ENCODE data around the gene CIT. TPM values are rescaled to one million over a fixed set of nuclear protein-coding genes. Genes with fewer than 3 reads are reported as not detected.
"Not testable (repeated sequence)": the region's sequence is repeated elsewhere in the genome, so short reads cannot be mapped to it uniquely, and the experiment has no call there.

Gene CIT
- total RNA-seq, 1 experiment from 2014 or later, result 20.9 TPM

DNA sequence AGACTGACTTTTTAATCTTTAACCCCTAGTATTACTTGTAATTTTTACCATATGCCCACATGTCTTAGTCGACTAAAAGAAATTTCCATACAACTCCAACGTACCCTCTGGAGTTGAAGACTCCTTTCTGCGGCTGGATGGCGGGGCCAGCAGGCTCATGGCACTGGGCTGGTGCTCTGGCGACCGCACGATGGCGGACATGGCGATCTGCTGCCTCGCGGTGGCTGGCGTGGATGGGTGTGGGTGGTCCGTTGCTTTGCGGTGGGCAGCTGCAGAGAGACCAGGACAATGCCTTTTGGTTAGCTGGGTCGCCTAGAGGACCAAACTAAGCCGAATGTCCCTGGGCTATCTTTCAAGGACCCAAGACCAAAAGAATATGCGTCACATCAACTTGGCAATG, 159.0 kb downstream of the CIT start:
- in situ Hi-C loops (cut with HindIII; ENCODE audit: low pct_unique_long_range_greater_than_20kb, low sequenced_read_pairs), result no loop called here
- no peak for DNase-seq (ENCODE audit: low read depth)

DNA sequence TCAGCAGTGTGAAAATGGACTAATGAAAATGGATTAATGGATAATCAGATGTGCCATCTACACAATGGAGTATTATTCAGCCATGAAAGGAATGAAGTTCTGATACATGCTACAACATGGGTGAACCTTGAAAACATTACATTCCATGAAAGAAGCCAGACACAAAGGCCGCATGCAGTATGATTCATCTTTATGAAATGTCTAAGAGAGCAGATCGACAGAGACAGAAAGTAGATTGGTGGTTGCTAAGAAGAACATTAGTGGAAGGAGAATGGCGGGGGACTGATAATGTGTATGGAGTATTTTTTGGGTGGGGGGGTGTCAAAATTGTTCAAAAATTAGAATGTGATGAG, 161.9 kb downstream of the CIT start:
- DNase-seq (ENCODE audit: low read depth), result no peak
- in situ Hi-C loops (cut with HindIII; ENCODE audit: low pct_unique_long_range_greater_than_20kb, low sequenced_read_pairs), result no loop called here

DNA sequence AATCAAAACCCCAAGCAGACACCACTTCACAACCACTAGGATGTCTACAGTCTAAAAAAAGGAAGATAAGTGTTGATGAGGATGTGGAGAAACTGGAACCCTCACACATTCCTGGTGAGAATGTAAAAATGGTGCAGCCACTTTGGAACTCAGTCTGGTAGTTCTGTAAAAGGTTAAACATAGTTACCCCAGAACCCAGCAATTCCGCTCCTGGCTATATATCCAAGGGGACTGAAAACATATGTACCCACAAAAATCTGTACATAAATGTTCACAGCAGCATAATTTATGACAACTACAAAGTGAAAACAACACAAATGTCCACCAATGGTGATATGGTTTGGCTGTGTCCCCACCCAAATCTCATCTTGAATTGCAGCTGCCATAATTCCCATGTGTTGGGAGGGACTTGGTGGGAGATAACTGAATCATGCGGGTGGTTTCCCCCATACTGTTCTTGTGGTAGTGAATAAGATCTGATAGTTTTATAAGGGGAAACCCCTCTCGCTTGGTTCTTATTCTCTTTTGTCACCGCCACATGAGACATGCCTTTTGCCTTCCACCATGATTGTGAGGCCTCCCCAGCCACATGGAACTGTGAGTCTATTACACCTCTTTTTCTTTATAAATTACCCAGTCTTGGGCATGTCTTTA, 162.4 kb downstream of the CIT start:
- in situ Hi-C loops (cut with HindIII; ENCODE audit: low pct_unique_long_range_greater_than_20kb, low sequenced_read_pairs), result no loop called here
- DNase-seq (ENCODE audit: low read depth), result no peak

DNA sequence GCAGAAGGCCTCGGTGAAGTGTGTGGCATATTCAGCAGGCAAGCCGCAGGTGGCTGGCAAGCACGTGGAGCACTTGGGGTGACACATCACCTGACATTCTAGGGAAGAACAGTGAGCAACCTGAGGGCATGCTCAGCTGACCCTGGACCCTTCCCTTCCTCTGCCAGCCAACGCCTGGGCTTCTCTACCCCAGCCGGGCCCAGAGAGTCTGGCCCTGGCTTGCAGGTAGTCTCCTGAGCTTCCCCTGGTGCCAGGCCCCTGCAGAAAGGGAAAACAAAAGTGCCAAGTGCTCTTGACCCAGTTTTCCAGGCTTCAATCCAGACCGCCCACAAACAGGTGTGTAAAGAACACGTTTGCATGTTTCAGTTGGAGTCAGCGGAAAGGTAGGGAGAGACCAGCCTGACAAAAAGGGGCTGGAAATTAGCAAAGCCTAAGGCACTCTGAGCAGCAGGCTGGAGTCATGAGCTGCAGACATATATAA, 163.5 kb downstream of the CIT start:
- in situ Hi-C loops (cut with HindIII; ENCODE audit: low pct_unique_long_range_greater_than_20kb, low sequenced_read_pairs), result no loop called here

DNA sequence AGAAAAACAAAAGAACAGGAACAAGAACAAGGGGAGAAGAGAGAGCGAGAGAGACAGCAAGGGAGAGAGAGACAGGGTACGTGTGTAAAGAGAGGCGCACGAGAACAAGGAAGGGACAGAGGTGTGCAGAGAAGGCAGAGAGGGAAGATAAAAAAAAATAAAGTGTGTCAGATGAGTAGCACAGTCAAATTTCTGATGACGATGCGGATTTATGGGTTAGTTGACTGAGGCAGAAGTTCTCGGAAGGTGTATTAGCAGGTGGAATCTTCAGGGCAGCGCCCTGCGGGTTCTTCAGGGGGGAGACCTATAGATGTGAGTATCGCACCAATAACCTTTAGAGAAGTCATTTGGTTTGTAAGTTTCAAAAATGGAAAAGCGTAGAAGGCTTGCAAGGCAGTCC, 164.4 kb downstream of the CIT start:
- in situ Hi-C loops (cut with HindIII; ENCODE audit: low pct_unique_long_range_greater_than_20kb, low sequenced_read_pairs), result no loop called here
- DNase-seq (ENCODE audit: low read depth), result no peak

More for the DNA sequence above, 163.5 kb downstream of the CIT start:
- no peak for DNase-seq (ENCODE audit: low read depth)

DNA sequence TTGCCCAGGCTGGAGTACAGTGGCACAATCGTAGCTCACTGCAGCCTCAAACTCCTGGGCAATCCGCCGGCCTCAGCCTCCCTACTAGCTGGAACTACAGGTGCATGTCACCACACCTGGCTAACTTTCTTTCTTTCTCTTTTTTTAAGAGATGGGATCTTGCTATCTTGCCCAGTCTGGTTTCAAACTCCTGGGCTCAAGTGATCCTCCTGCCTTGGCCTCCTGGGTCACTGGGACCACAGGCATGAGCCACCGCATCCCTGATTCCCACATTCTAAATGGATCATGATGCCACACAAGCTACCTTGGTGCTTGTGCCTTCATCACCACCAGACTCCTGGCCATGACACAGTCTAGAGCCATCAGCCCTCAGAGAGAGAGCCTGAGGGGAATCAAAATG, 165.4 kb downstream of the CIT start:
- in situ Hi-C loops (cut with HindIII; ENCODE audit: low pct_unique_long_range_greater_than_20kb, low sequenced_read_pairs), result no loop called here
- no peak for DNase-seq (ENCODE audit: low read depth)

DNA sequence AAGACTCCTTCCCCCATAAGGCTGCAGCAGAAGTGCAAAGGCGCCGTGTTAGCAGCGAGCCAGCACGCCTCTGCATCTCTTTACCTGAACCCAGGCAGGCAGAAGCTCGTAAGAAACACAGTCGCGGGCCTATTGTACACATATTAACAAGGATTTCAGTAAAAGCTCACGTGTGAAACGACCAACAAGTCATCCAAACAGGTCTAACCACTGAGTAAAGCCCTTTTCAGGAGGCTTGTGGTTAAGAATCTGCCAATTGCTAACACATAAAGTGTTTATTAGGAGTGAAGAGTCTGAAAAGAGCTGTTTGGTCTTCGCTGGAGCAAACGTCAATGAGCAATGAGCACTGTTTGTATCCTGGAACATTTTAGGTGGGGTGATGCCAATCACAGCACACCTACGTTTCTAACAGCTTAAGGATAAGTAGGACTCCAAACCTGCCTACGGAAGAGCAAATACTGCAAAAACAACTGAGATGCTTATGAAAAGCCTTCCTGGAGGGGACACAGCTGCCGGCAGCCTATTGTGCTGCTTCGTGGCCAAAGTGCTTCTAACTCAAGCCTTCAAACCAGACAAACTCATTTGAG, 166.1 kb downstream of the CIT start:
- in situ Hi-C loops (cut with HindIII; ENCODE audit: low pct_unique_long_range_greater_than_20kb, low sequenced_read_pairs), result no loop called here
- DNase-seq (ENCODE audit: low read depth), result no peak

DNA sequence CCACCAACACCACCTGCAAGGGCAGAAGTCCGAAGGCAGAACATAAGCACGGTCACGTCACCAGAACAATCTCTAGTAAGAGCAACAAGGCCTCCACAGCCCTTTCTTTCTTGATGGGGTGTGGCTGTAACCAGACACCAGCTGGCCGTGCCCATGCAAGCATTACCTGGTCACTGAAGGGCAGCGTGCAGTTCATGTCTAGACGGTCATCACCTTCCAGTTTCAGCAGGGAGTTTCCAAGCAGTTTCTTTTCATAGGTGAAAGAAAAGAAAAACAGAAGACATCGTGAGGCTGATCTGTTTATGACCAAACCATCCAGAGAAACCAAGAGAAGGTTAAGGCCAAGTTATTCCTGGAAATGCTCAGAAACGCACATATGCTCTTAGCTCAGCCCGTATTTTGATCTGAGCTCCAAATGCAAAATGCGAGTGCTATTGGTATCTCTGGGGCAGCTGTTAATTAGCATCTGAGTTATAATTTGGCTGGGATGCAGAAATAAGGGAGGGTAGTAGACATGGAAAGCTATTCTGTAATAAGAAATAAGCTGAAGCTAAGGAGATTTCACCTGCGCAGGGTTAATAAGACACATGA, 166.7 kb downstream of the CIT start:
- peak; percentile 95 for DNase-seq (ENCODE audit: low read depth)
- in situ Hi-C loops (cut with HindIII; ENCODE audit: low pct_unique_long_range_greater_than_20kb, low sequenced_read_pairs), result no loop called here

DNA sequence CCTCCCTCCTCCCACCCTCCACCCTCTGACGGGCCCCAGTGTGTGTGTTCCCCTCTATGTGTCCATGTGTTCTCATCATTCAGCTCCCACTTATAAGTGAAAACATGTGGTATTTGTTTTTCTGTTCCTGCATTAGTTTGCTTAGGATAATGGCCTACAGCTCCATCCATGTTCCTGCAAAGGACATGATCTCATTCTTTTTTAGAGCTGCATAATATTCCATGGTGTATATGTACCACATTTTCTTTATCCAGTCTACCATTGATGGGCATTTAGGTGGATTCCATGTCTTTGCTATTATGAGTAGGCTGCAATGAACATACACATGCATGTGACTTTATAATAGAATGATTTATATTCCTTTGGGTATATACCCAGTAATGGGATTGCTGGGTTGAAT, 170.7 kb downstream of the CIT start:
- DNase-seq (ENCODE audit: low read depth); in situ Hi-C loops (cut with HindIII; ENCODE audit: low pct_unique_long_range_greater_than_20kb, low sequenced_read_pairs): not testable (repeated sequence)

DNA sequence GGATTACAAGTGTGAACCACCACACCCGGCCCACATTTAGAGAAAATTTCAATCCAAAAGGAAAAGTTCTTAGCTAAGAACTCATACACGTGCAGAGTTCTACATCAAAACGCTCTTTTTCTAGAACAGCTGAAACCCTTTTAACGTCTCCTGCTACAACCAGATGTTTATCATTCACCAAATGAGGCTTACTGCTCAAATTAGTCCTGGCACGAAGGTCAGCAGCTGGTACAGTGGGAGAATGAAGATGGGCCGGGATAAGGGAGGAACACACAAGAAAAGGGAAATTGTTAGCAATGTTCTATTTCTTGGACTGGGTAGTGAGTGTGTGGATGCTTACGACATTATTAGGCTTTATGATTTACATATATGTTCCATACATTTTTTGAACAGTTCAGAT, 171.9 kb downstream of the CIT start:
- DNase-seq (ENCODE audit: low read depth), result no peak
- in situ Hi-C loops (cut with HindIII; ENCODE audit: low pct_unique_long_range_greater_than_20kb, low sequenced_read_pairs), result no loop called here

DNA sequence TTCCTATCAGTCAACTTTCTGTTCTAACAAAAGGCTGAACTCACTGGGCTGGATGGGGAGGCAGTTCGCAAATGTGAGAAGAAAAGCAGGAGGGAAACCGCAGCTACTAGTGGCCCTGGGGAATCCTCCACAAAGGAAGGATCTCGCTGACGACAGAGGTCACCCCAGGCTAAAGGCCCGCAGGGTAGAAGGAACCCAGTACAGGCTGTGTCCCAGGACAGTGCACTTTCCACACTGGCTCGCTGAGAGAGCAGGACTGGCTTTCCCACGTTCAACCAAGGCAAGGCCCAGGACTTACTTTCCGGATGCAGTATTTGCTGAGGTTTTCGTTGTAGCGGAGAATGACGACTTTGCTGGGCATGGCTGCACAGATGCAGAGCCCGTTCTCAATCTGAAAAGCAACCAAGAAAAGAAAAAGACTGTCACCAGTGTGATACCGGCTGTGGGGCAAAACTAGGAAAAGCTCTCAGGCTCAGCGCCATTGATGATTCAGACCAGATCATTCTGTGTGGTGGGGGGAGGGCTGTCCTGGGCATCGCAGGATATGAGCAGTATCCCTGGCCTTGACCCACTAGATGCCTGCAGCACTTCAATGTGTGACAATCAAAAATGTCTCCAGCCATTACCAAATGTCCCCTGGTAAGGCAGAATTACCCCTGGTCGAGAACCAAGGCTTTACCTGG, 172.9 kb downstream of the CIT start:
- no peak for DNase-seq (ENCODE audit: low read depth)
- in situ Hi-C loops (cut with HindIII; ENCODE audit: low pct_unique_long_range_greater_than_20kb, low sequenced_read_pairs), result no loop called here

DNA sequence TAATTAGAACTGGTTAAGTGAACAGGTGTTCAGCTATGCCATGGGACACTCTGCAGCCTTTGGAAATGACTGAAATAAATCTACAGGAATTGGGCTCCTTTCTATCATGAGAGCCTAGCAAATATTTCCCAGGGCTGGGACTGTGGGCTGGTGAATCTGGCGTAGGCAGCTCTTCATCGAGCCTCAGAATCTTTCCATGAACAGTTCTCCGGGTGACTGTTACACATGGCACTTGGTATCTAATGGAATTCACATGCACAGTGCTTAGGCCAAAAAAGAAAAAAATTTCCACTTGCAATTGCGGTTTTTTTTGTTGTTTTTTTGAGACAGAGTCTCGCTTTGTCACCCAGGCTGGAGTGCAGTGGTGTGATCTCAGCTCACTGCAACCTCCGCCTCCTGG, 177.0 kb downstream of the CIT start:
- in situ Hi-C loops (cut with HindIII; ENCODE audit: low pct_unique_long_range_greater_than_20kb, low sequenced_read_pairs), result no loop called here
- peak; percentile 69 for DNase-seq (ENCODE audit: low read depth)

DNA sequence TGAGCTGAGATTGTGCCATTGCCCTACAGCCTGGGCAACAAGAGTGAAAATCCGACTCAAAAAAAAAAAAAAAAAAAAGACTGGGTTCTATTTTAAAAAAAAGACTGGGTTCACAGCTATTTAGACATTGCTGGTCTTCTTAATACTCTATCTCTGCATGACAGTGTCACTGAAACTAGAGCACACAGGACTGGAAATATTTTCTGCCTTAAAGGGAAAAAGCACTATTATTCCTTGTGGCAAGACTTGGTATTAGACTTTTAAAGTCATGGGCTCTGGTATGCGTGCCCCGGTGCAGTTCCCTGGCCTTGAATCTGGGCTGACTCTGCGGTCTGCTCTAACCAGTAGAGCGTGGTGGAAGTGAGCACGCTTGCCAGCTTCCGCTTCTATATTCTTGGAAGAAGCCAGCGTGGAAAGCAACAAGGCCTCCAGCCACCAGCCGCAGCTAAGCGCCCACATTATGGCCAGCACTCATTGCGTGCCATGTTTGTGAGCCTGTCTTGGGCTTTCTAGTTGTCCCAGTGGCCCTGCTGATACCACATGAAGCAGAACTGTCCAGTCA, 177.8 kb downstream of the CIT start:
- DNase-seq (ENCODE audit: low read depth), result peak; percentile 84
- in situ Hi-C loops (cut with HindIII; ENCODE audit: low pct_unique_long_range_greater_than_20kb, low sequenced_read_pairs), result no loop called here

DNA sequence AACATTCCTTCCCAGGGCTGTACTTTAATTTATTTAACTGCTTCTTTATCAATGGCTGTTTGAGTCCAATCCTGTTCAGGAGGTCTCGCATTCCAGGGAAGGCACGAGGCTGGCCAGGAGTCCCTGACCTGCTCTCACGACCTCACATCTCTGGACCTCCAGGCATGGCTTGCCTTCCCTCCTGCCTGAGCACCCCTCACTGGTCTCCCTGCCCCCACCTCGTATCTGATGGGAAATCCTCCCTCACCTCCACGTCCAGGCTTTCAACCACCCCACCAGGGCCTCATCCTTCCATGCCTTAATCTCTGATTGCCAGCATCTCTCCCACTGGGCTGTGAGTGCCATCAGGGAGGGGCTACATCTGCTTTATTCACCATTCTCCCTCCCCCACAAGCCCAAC, 180.2 kb downstream of the CIT start:
- in situ Hi-C loops (cut with HindIII; ENCODE audit: low pct_unique_long_range_greater_than_20kb, low sequenced_read_pairs), result no loop called here
- no peak for DNase-seq (ENCODE audit: low read depth)

DNA sequence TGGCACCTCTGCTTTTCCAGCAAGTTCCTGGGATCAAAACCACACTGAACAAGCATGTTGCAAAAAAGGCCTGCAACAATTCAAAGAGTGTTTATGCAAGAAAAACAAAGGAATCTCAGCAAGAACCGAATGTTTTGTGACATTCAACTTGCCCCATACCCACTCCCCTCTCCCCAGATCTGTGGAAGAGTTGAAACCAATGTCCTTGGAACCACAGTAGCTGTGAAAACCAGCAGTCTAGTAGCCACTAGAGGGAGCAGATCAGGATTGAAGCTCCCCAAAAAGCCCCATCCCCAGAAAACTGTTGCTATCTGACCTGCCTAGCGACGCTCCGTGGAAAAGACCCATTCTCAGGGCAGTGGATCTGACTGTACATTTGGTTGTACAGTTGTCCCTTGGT, 182.1 kb downstream of the CIT start:
- no peak for DNase-seq (ENCODE audit: low read depth)
- in situ Hi-C loops (cut with HindIII; ENCODE audit: low pct_unique_long_range_greater_than_20kb, low sequenced_read_pairs), result no loop called here

DNA sequence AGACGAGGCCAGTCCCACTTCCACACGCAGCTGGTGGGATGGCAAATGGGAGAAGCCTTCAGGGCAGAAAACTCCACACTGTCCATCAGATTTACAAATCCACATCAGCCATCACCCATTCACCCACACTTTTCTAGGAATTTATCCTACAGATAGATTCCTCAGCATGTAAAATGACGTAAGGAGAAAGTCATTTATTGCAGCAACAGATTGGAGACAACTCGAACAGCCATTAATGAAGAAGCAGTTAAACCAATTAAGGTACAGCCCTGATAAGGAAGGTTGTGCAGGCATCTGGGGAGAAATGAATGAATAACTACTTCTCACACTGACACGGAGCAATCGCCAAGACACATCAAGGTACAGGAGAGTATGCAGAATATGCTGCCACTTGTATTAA, 183.0 kb downstream of the CIT start:
- in situ Hi-C loops (cut with HindIII; ENCODE audit: low pct_unique_long_range_greater_than_20kb, low sequenced_read_pairs), result no loop called here
- no peak for DNase-seq (ENCODE audit: low read depth)

DNA sequence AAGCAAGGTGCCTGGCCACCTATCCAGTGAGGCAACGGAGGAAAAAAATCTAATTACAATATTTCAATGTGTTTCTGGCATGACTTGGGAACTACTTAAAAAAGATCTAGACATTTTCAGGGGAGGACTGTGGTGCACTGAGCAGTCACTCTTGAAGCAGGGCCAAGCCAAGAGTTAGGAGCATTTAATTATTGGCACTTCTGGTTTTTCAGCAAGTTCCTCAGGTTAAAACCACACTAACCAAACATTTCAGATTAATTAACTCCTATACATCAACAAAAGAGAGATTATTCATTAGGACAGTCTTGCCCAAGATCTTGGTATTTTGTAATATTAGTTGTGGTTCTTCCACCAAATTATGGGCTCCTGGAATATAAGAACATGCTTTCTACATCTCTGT, 183.6 kb downstream of the CIT start:
- in situ Hi-C loops (cut with HindIII; ENCODE audit: low pct_unique_long_range_greater_than_20kb, low sequenced_read_pairs), result no loop called here
- no peak for DNase-seq (ENCODE audit: low read depth)

DNA sequence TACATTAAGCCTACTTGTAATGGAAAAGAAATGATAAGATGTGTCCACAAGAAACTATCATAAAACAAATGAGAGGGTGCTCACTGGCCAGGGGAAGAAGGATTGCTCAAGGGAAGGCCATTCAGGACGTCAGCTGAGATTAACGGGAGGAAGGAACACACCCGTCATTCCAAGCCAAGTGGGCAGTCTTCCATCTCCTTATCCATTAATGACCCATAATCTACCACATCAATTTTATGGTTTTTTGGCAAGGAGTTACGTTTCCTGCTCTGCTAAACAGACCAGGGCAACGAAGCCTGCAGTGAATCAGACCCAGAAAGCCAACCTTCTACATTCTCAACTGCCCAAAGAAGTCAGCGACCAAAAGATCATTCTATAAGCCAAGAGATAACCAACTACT, 184.1 kb downstream of the CIT start:
- peak; percentile 91 for DNase-seq (ENCODE audit: low read depth)
- in situ Hi-C loops (cut with HindIII; ENCODE audit: low pct_unique_long_range_greater_than_20kb, low sequenced_read_pairs), result no loop called here

DNA sequence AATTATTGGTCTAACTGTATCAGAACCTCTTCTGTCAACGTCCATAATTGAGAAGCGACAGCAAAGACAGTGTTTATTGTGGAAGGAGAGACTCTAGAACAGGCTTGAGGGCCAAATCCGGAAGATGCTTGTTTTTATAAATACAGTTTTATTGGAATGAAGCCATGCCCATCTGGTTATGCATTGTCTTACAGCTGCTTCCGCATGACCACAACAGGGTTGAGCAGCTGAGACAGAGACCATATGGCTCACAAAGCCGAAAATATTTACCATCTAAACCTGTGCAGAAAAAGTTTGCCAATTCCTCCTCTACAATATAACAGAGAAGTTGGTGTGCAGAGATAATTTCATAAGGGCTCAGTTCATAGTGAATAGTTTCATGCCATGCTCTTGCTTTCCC, 184.7 kb downstream of the CIT start:
- in situ Hi-C loops (cut with HindIII; ENCODE audit: low pct_unique_long_range_greater_than_20kb, low sequenced_read_pairs), result no loop called here
- DNase-seq (ENCODE audit: low read depth), result no peak
